GM18873 (cell line): ENCODE results near the gene IL1RAP.
A peak's percentile ranks its signal among the peaks of the same experiment; 100 is the strongest.
"Not testable (repeated sequence)": the region's sequence is repeated elsewhere in the genome, so short reads cannot be mapped to it uniquely, and the experiment has no call there.

Experiments used
- ATAC-seq: cut with Tn5 transposase; IDR thresholded peaks from one replicate; pipeline ENCODE4 v1.9.1; 2021; ENCODE audit warnings: mild to moderate bottlenecking, moderate library complexity, moderate number of reproducible peaks; ENCODE audit not compliant: unreplicated experiment, low FRiP score

Gene IL1RAP, protein sequence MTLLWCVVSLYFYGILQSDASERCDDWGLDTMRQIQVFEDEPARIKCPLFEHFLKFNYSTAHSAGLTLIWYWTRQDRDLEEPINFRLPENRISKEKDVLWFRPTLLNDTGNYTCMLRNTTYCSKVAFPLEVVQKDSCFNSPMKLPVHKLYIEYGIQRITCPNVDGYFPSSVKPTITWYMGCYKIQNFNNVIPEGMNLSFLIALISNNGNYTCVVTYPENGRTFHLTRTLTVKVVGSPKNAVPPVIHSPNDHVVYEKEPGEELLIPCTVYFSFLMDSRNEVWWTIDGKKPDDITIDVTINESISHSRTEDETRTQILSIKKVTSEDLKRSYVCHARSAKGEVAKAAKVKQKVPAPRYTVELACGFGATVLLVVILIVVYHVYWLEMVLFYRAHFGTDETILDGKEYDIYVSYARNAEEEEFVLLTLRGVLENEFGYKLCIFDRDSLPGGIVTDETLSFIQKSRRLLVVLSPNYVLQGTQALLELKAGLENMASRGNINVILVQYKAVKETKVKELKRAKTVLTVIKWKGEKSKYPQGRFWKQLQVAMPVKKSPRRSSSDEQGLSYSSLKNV

GRCh38 chr3:190513409-190514370 is at the start of gene IL1RAP:
Gene IL1RAP (plus strand): TSS chr3:190514085. CDS start chr3:190564290, 50,205 bp downstream.
- ATAC-seq = peak; percentile 90

DNA sequence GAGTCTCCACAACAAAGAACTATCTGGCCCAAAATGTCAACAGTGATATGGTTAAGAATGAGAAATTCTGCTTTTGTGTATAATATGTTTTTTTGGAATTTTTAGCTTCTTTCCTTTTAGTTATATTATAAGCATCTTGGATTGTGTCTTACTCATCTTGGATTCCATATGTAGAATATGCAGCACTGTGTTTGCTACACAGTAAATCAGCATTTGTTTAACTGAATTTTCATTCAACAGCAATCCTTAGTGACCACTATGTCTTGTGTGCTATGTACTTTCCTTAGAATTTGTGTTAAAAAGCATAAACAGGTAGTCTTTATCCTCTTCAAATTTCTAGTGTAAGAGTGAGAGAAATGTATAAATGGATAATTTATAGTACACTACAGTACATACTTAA is 46.0 kb upstream of the IL1RAP start:
- no peak for ATAC-seq

GRCh38 chr3:190473261-190473660 is 40.6 kb upstream of the IL1RAP start:
- ATAC-seq = not testable (repeated sequence)

GRCh38 chr3:190481779-190482178 is 32.1 kb upstream of the IL1RAP start:
- no peak for ATAC-seq

GRCh38 chr3:190485830-190486532 is 27.9 kb upstream of the IL1RAP start:
- no peak for ATAC-seq

DNA sequence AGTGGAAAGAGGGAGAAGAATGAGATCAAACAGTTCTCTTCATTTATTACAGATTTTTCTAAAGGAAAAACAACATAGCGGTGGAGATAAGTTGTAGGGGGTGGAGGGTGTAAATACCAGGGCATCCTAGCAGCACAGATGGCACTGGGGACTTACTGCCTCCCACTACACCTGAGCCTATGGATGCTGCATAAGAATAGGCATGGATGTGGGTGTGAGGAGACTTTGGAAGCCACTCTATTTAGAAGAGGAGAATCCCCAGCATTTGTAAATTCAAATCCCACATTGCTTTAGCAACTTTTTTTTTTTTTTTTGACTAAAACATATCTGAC is 27.4 kb upstream of the IL1RAP start:
- ATAC-seq = no peak

GRCh38 chr3:190486908-190487607 is 26.8 kb upstream of the IL1RAP start:
- no peak for ATAC-seq

GRCh38 chr3:190491533-190492054 is 22.3 kb upstream of the IL1RAP start:
- no peak for ATAC-seq

DNA sequence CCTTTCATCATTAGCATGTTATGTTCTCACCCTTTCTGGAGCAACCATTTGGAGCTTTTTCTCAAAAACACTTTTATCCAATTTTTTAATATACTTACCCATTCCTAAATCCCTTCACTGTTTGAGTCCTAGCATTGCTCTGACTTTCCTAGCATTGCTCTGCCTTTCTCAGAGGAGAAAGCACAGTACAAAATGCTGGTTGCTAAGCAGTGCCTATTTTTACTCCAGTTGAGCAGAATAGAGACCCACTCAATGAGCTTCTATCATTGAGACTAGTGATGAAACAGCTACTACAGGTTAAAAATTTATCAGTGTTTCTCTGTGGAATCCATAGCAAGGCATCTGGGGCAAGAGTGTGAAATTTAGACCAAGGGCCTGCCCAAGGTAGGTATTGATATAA is 21.8 kb upstream of the IL1RAP start:
- no peak for ATAC-seq

DNA sequence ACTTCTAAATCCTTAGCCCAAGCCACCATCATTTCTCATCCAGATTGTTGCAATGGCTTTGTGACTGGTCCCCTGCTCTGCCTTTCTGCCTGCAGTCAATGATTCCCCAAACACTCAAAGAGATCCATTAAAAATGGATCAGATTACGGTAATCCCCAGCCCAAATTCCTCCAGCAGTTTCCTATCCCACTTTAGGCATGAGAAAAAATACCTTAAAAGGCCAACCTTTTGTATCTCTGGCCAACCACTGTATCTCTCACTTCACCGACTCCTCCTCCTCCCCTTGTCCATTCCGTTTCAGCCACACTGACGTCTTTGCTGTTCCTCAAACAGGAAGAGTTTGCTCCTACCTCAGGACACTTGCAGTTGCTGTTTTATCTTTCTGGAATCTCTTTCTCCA is 20.9 kb upstream of the IL1RAP start:
- no peak for ATAC-seq

GRCh38 chr3:190494907-190495306 is 19.0 kb upstream of the IL1RAP start:
- ATAC-seq = no peak

GRCh38 chr3:190495354-190495753 is 18.5 kb upstream of the IL1RAP start:
- no peak for ATAC-seq

- ATAC-seq = no peak
Measured at GRCh38 chr3:190495796-190496195, 18.1 kb upstream of the IL1RAP start.

GRCh38 chr3:190496859-190497258 is 17.0 kb upstream of the IL1RAP start:
- no peak for ATAC-seq

- no peak for ATAC-seq
Measured at GRCh38 chr3:190497811-190498210, 16.1 kb upstream of the IL1RAP start.

- ATAC-seq = no peak
Measured at GRCh38 chr3:190498293-190498692, 15.6 kb upstream of the IL1RAP start.

GRCh38 chr3:190499122-190499521 is 14.8 kb upstream of the IL1RAP start:
- no peak for ATAC-seq

GRCh38 chr3:190502946-190503345 is 10.9 kb upstream of the IL1RAP start:
- no peak for ATAC-seq

- ATAC-seq = no peak
Measured at GRCh38 chr3:190504354-190505125, 9.3 kb upstream of the IL1RAP start.
